ENCODE measurements around the gene CCR4. TPM values are rescaled to one million over a fixed set of nuclear protein-coding genes. Genes with fewer than 3 reads are reported as not detected.
A peak's percentile ranks its signal among the peaks of the same experiment; 100 is the strongest.
"Not testable (repeated sequence)": the region's sequence is repeated elsewhere in the genome, so short reads cannot be mapped to it uniquely, and the experiment has no call there.

Gene CCR4
- total RNA-seq, 1 experiment from 2014 or later: not detected

GRCh38 chr3:32946973-32947788 lies 4.3 kb upstream of the CCR4 start:
- DNase-seq: no peak
- no peaks in the 10 kb centered on the region for H3K9me3 ChIP-seq
- H3K4me3 ChIP-seq: no peak overlapping the region
- no peaks in the 10 kb centered on the region for H3K36me3 ChIP-seq
- no peaks in the 10 kb centered on the region for H3K27me3 ChIP-seq

DNA sequence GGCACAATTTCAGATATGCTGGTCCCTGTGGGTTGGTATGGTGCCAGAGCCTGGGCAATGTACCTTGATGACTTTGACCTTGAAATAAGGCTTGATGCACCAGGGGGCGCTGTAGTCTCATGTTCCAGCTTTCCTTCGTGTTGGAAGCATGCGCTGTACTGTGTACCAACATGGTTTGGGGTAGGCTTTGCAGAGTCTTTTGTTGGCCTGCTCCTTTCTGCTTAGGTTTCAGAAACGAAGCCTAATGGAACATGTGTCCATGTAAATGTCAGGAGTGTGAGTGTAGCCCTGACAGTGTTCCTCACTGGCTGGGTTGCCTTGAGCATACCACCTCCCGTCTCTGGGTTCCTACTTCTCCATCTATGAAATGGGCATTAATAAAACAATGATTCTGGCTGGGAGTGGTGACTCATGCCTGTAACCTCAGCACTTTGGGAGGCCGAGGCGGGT lies 3.6 kb upstream of the CCR4 start:
- H3K27me3 ChIP-seq: no peaks in the 10 kb centered on the region
- DNase-seq: peak; percentile 56
- no peak overlapping the region for H3K4me3 ChIP-seq

DNA sequence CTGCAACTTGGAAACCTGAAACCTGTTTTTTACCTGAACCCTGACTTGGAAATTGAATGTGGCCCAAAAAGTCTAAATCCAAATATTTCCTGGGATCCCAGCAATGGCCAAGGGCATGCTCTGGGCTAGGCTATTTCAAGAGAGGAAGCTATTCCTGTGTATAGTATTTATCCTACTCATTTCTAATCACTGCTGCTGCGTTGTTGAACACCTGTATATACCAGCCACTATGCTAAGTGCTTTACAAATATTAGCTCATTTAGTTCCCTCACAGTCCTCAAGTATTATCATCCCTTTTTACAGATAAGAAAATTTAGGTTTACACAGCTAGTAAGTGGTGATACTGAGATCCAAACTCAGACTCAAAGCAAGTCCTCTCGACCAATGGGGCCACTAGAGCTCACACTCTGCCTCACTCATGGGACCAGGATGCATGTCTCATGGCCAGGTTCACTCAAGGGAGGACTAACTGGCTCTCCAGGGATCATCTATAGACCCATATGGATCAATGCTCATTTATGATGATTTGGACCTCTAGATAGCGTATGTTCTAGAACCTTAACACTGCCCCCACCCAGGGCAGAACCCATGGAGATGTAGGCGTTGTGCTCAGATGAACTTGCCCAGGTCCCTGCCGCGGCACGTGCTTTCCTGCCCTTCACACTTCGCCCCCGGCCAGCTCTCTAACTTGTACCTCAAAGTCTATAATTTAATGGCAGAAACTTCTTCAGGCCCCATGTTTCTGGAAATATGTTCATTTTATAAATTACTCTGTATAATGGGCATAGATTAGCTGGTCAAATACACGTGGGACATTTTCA lies 2.6 kb upstream of the CCR4 start:
- no peak for DNase-seq
- Histone ChIP-seq H3K9me3 (no peaks in the 10 kb centered on the region), H3K4me3 (no peak overlapping the region), H3K27me3 (no peaks in the 10 kb centered on the region), H3K36me3 (no peaks in the 10 kb centered on the region)

More for the DNA sequence above, 3.6 kb upstream of the CCR4 start:
- Histone ChIP-seq H3K36me3 (no peaks in the 10 kb centered on the region), H3K9me3 (no peaks in the 10 kb centered on the region)

DNA sequence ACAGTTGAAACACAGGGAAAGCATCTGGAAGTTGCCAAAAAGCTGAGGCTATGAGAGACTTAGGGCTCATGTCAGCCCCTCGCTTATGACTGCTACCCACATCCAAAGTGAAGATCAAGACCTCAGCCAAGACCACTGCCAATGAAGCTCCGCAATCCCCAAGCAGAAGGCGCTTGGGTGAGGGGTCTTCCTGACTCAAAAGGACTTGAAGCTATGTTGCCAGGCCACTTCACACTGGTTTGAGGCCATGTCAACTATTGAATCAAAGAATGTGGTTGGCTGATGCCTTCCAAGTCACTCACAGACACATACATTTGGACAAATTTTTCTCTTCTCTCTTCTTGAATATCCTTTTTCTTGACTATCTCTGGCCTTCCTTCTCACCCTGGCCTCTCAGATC lies 928 bp upstream of the CCR4 start:
- no peaks in the 10 kb centered on the region for H3K9me3 ChIP-seq
- no peak for DNase-seq
- no peak overlapping the region for H3K4me3 ChIP-seq
- H3K36me3 ChIP-seq: no peaks in the 10 kb centered on the region
- no peaks in the 10 kb centered on the region for H3K27me3 ChIP-seq

GRCh38 chr3:32952369-32953077 lies 1.1 kb downstream of the CCR4 start:
- Histone ChIP-seq H3K9me3 (no peaks in the 10 kb centered on the region), H3K36me3 (no peaks in the 10 kb centered on the region), H3K27me3 (no peaks in the 10 kb centered on the region), H3K4me3 (no peak overlapping the region)
- no peak for DNase-seq

DNA sequence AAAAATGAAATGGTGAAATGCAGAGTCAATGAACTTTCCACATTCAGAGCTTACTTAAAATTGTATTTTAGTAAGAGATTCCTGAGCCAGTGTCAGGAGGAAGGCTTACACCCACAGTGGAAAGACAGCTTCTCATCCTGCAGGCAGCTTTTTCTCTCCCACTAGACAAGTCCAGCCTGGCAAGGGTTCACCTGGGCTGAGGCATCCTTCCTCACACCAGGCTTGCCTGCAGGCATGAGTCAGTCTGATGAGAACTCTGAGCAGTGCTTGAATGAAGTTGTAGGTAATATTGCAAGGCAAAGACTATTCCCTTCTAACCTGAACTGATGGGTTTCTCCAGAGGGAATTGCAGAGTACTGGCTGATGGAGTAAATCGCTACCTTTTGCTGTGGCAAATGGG lies 3.1 kb downstream of the CCR4 start:
- no peaks in the 10 kb centered on the region for H3K27me3 ChIP-seq

GRCh38 chr3:32956750-32957570 lies 5.5 kb downstream of the CCR4 start:
- no peak for DNase-seq
- Histone ChIP-seq H3K36me3 (no peaks in the 10 kb centered on the region), H3K4me3 (no peak overlapping the region), H3K9me3 (no peaks in the 10 kb centered on the region), H3K27me3 (no peaks in the 10 kb centered on the region)

More for the DNA sequence above, 3.1 kb downstream of the CCR4 start:
- Histone ChIP-seq H3K4me3 (no peak overlapping the region), H3K9me3 (no peaks in the 10 kb centered on the region), H3K36me3 (no peaks in the 10 kb centered on the region)
- no peak for DNase-seq

DNA sequence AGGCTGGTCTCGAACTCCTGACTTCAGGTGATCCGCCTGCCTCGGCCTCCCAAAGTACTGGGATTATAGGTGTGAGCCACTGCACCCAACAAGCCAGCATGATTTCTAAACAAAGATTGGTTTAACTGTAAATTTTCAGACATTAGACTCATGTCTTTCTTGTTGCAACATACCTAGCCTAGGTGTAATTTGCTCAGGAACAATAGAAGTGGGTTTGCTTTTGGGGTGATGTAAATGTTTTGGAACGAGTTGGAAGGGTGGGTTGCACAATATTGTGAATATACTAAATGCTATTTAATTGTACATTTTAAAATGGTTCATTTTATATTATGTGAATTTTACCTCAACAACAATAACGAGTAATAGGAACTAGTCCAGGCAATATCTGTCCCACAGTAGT lies 7.1 kb downstream of the CCR4 start:
- DNase-seq: no peak
- H3K36me3 ChIP-seq: no peaks in the 10 kb centered on the region
- H3K27me3 ChIP-seq: no peaks in the 10 kb centered on the region
- no peaks in the 10 kb centered on the region for H3K9me3 ChIP-seq
- H3K4me3 ChIP-seq: no peak overlapping the region

- Histone ChIP-seq H3K4me3 (no peak overlapping the region), H3K27me3 (no peaks in the 10 kb centered on the region), H3K9me3 (no peaks in the 10 kb centered on the region), H3K36me3 (no peaks in the 10 kb centered on the region)
- DNase-seq: no peak
Measured at GRCh38 chr3:32959371-32959770, 7.9 kb downstream of the CCR4 start.

DNA sequence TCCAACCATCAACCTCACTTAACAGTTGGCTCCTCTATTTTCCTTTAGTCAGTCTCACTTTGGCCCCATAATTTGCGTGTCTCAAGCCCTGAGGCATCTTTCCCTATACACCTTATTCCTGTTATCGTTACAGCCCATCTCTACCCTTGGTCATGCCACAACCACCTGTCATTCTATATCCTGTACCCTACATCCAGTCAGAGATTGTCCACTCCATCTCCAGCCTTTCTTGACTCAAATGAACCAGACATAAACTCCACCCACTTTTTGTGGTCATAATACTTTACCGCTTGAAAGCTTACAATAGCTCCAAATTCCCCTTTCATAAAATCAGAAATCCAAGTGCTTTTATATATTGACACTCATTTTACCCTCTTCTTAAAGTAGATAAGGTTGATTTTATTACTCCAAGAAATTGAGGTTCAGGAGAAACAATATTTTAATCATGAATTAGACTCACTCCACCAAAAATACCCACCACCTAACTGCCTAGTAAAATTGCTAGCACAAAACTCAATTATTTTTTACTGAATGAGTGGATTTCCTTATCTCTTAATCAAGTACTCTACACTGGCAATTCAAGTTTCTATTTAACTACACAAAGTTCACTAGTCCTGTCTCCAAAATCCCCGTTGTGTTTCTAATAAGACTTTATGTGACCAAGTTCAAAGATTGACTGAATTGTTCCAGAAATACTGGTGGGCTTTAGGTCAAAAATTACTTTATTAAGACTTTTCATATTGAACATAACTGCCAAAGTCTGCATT lies 9.1 kb downstream of the CCR4 start:
- no peaks in the 10 kb centered on the region for H3K36me3 ChIP-seq
- H3K4me3 ChIP-seq: no peak overlapping the region
- DNase-seq: no peak
- no peaks in the 10 kb centered on the region for H3K9me3 ChIP-seq
- no peaks in the 10 kb centered on the region for H3K27me3 ChIP-seq

DNA sequence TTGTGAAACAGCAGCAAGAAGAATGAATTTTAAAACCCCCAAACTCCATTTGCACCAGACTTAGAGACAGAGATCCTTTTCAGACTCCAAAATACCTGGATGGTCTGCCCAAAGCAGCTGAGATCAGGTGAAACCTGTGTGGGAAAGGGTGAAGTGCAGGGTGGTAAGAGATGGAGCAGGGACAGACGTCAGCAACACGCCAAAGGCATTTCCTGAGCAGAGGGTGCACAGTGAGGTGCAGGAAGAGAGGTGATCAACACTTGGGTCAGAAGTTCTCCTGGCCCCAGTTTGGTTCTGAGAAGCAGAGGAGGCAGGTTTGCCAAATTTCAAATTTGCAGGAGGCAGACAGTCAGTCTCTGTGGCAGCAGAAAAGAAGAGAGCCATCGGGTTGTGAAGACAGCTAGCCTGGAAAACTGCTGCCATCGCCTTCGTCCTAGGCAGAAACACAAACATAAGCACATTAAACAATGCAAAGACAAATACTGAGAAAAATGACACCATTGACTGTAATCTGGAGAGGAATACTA lies 9.8 kb downstream of the CCR4 start:
- Histone ChIP-seq H3K4me3 (no peak overlapping the region), H3K9me3 (no peaks in the 10 kb centered on the region), H3K36me3 (no peaks in the 10 kb centered on the region), H3K27me3 (no peaks in the 10 kb centered on the region)
- DNase-seq: no peak

GRCh38 chr3:32963871-32964270 lies 12.4 kb downstream of the CCR4 start:
- H3K4me3 ChIP-seq: no peak overlapping the region
- H3K36me3 ChIP-seq: no peaks in the 10 kb centered on the region
- H3K9me3 ChIP-seq: no peaks in the 10 kb centered on the region
- DNase-seq: no peak
- no peaks in the 10 kb centered on the region for H3K27me3 ChIP-seq

- H3K27me3 ChIP-seq, H3K9me3 ChIP-seq, DNase-seq: not testable (repeated sequence)
Measured at GRCh38 chr3:32964781-32965180, 13.3 kb downstream of the CCR4 start.

GRCh38 chr3:32965617-32966213 lies 14.3 kb downstream of the CCR4 start:
- not testable (repeated sequence) for H3K4me3 ChIP-seq, DNase-seq, H3K9me3 ChIP-seq, H3K36me3 ChIP-seq, H3K27me3 ChIP-seq

More at GRCh38 chr3:32964781-32965180, 13.3 kb downstream of the CCR4 start:
- H3K36me3 ChIP-seq, H3K4me3 ChIP-seq: not testable (repeated sequence)

GRCh38 chr3:32966627-32967026 lies 15.2 kb downstream of the CCR4 start:
- H3K36me3 ChIP-seq, DNase-seq, H3K9me3 ChIP-seq, H3K4me3 ChIP-seq, H3K27me3 ChIP-seq: not testable (repeated sequence)
